Ureter (tissue), 1 donor: Measurements from ENCODE around the gene KRTAP4-1. TPM values are rescaled to one million over a fixed set of nuclear protein-coding genes. Genes with fewer than 3 reads are reported as not detected.
"Not testable (repeated sequence)": the region's sequence is repeated elsewhere in the genome, so short reads cannot be mapped to it uniquely, and the experiment has no call there.

ENCODE experiments used
- DNase-seq: peaks from one replicate; pipeline ENCODE4 v3.0.0-alpha.2; 2020; ENCODE audit warnings: low spot score
- total RNA-seq: library from RNA; stranded (reverse); gene quantifications from one replicate; pipeline ENCODE4 v1.2.4, GENCODE V29; 2023
- donor health status: DM: yes; HTN: yes; CAD: no.

Gene KRTAP4-1
- total RNA-seq, 1 donor from 2014 or later, result not detected

DNA sequence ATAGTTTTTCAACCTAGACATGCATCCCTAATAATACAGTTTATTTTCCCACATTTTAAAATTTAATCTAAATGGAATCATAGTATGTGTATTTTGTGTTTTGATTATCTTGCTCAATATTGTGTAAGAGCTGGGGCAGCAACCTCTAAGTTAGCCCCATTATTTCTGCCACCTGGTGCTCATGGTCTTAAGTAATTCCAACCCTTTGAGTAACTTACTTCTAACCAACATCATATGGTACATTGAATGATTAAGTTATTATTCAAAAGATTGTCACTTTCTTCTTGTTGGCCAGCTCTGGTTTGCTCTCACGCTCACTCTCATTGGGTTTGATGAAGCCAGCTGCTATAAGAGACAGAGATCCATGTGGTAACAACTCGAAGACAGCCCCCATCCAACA lies 12.8 kb downstream of the KRTAP4-1 start:
- DNase-seq, result no peak

DNA sequence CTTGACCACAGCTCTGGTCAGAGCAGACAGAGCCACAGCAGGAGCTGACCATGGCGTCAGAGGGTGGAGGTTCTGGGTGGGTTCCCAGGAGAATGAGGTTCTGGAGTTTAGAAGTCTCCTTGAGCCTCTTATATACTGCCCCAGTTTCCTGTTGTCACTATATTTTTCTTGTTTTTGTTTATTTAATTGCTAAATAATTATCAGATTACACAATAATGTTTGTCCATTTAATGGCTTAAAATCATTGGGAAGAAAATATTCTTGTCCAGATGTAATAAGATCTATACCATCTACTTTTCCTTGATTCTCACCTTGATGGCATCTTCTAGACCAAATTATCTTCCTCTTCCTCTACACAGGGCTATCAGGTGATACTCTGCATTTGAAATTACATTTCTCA lies 16.6 kb downstream of the KRTAP4-1 start, which contains the start of gene KRTAP4-3:
Gene KRTAP4-3 (minus strand): TSS at position 101 of the 400 bp plus-strand sequence. CDS start 49 bp downstream, at position 52.
- DNase-seq, result no peak

DNA sequence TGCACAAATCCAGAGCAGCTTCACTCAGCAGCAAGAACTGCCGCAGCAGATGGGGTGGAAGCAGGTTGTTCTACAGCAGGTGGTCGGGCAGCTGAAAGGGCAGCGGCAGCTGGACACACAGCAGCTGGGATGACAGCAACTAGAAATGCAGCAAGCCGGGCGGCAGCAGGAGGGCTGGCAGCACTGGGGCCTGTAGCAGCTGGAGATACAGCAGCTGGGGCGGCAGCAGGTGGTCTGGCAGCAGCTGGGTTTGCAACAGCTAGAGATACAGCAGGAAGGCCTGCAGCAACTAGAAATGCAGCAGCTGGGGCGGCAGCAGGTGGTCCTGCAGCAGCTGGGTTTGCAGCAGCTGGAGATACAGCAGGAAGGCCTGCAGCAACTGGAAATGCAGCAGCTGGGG lies 17.1 kb downstream of the KRTAP4-1 start:
- no peak for DNase-seq

DNA sequence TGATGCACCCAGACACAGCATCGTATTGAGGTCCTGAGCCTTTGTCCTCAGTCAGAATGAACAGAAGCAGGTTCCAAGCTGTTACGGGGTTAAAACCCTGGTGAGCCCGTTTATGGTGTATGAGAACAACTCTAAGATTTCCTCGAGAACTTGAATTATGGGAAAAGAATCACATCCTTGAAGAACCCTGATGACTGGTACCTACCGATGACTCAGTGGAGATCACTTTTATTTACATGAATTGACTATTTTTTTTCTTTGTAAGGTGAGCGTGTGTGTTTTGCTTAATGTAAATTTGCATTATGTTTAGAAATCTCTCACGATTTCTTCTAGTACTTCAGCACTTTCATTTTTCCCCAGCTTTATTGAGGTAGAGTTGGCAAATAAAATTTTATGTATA lies 20.9 kb downstream of the KRTAP4-1 start:
- DNase-seq, result no peak

DNA sequence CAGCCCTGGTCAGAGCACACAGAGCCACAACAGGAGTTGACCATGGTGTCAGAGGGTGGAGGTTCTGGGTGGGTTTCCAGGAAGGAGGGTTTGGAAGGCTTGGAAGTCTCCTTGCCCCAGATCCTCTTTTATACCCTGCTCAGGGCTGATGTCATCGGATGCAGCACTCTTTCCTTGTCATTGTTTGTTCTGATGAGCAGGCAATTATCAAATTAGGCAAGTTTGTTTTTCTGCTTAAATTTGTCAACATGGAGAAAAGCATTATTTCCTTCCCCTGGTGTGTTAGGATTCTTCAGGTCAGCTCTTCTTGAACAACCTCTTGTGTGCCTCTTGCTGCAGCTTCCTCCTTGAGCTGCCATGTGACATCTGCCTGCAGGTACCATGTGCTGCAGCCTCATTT lies 24.1 kb downstream of the KRTAP4-1 start, which contains the start of gene KRTAP4-4:
Gene KRTAP4-4 (minus strand): TSS at position 101 of the 400 bp plus-strand sequence. CDS start 57 bp downstream, at position 44.
- DNase-seq, result no peak

DNA sequence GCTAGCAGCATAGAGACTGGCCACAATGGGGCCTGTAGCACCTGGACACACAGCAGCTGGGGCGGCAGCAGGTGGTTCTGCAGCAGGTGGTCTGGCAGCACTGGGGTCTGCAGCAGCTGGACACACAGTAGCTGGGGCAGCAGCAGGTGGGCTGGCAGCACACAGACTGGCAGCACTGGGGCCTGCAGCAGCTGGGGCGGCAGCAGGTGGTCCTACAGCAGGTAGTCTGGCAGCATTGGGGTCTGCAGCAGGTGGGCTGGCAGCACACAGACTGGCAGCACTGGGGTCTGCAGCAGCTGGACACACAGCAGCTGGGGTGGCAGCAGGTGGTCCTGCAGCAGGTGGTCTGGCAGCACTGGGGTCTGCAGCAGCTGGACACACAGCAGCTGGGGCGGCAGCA lies 24.5 kb downstream of the KRTAP4-1 start:
- DNase-seq, result not testable (repeated sequence)

DNA sequence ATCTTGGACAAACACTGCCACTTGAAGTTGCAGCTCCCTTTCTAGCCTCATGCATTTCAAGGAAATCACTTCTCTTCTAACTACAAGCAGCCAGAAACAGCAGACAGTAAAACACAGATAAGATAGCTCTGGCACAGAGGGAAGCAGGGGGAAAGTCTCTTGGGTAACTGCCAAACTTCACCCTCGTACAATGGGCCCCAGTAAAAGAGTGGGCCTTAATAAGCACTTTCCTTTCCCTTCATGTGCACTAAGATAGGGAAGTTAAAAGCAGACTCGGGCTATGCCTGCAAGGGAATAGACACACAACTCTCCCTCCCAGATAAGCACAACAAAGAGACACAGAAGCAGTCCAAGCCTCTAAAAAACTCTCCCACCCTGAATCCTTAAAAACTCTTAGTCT lies 30.9 kb downstream of the KRTAP4-1 start:
- DNase-seq, result no peak

DNA sequence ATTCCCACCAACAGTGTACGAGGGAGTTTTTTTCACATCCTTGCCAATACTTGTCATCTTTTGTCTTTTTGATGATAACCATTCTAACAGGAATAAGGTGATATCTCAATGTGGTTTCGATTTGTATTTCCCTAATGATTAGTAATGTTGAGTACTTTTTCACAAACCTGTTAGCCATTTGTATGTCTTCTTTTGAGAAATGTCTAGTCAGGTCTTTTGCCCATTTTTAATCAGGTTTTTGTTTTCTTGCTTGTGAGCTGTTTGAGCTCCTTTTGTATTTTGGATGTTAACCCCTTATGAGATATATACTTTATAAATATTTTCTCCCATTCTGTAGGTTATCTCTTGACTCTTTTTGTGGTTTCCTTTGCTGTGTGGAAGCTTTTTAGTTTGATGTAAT lies 33.2 kb downstream of the KRTAP4-1 start:
- no peak for DNase-seq

DNA sequence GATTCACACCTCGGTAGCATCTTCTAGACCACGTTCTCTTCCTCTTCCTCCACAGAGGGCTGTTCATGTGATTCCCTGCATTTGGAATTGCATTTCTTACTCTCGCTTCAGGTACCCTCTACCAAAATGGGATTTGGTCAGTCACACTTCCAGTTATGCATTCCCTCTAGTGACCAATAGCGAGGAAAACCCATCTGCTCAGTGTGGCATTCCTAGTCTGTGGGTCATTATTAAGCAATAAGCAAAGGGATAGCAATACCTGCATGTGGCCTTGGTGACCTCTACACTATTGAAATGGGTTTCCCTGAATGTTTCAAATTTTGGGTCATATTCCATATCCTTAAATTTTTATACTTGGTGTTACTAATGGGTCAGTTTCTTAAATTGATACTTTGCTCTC lies 34.7 kb downstream of the KRTAP4-1 start:
- DNase-seq, result no peak

DNA sequence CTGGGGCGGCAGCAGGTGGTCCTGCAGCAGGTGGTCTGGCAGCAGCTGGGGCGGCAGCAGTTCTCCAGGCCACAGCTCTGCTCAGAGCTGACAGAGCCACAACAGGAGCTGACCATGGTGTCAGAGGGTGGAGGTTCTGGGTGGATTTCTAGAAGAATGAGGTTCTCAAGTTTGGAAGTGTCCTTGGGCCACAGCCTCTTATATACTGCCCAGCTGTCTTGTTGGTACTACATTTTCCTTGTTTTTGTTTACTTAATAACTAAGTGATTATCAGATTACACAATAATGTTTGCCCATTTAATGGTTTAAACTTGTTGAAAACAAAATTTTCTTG lies 35.1 kb downstream of the KRTAP4-1 start, which contains the start of gene KRTAP4-5:
Gene KRTAP4-5 (minus strand): TSS at position 174 of the 334 bp plus-strand sequence. CDS start 58 bp downstream, at position 116.
- no peak for DNase-seq

DNA sequence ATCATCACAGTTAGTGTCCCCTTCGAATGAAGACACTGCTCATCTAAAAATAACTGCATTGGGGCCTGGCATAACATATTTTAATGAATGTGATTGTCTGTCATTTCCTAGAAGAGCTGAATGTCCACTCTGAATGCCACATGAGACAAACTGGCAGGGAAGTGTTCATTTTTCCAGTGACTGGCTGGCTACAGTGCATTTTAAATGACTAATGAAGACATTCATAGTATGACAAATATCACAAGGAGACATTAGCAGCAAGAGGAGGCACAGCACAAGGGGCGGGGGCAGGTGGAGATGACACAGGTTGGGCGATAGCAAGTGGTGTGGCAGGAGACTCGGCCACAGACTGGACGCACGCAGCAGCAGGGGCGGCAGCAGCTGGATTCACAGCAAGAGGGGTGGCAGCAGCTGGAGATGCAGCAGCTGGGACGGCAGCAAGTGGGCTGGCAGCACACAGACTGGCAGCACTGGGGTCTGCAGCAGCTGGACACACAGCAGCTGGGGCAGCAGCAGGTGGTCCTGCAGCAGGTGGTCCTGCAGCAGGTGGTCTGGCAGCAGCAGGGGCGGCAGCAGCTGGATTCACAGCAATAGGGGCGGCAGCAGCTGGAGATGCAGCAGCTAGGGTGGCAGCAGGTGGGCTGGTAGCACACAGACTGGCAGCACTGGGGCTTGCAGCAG lies 35.6 kb downstream of the KRTAP4-1 start:
- DNase-seq, result not testable (repeated sequence)

DNA sequence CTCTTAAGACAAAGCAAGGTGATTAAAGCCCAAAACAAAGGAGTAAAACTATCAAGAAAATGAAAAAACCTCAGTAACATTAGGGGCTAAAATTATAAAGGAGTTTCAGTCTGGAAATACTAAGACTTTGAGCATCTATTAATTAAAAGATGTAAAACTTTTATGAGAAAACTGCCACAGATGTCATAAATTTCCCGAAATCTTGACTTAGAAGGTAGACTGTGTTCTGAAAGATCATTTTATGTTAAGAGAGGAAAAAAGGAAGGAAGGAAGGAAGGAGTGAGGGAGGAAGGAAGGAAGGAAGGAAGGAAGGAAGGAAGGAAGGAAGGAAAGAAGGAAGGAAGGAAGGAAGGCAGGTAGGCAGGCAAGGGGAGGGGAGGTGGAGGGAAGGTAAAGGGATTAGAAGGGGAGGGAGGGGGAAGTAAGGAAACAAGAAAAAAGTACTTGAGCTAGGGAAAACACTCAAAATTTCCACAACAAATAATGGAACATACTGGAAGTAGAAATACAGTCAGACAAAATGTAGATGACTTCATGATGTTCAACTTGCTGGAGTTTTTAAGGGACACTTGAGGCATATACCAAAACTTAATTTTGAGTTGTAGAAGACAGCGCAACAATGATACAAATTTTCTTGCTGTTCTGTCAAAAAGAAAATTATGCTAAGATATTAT lies 37.0 kb downstream of the KRTAP4-1 start:
- DNase-seq, result no peak

DNA sequence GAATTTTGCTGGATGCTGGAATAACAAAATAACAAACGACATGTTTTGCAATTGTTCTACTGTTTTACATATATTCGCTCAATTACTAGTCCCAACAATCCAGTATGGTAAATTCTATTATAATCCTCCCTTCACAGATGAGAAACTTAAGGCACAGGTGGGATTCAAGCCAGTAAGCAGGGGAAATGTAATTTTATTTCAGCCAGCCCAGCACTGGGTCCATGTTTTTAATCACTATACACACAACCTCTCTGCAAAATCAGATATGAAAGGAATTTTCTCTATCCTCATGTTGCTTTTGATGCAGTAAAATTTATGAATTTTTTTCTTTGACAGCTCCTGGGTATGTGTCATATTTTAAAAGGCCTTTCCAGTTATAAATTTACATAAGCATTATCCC lies 39.5 kb downstream of the KRTAP4-1 start:
- no peak for DNase-seq

DNA sequence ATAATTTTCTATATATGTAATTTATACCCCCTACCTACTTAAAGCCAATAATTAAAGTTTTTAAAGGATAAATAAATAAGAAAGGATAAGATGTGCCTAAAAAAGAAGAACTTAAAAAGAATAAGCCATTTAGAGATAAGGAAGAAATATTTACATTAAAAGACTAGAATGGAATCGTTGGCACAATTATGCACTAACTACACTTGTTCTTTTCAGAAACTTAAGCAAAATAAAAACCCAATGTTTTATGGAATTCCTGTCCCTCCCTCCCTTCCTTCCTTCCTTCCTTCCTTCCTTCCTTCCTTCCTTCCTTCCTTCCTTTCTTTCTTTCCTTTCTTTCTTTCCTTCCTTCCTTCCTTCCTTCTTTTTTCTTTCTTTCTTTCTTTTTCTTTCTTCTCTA lies 39.9 kb downstream of the KRTAP4-1 start:
- no peak for DNase-seq

DNA sequence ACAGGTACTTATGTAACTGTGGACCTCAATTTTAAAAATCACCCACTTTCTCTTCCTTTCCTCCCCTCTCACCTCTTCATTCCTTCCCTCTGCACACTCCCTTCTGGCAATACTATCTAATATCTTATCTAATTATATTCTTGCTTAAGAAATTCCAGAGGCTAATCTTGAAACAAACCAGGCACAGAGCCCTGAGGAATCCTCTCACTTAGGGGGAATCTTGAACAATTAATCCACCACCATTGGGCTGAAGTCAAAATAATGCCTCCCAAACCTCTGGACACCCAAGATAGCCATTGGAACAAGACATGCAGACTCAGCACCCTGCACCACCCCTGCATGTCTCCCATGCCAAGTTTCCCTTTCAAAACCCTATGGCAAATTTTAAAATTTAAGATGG lies 43.4 kb downstream of the KRTAP4-1 start:
- DNase-seq, result no peak

DNA sequence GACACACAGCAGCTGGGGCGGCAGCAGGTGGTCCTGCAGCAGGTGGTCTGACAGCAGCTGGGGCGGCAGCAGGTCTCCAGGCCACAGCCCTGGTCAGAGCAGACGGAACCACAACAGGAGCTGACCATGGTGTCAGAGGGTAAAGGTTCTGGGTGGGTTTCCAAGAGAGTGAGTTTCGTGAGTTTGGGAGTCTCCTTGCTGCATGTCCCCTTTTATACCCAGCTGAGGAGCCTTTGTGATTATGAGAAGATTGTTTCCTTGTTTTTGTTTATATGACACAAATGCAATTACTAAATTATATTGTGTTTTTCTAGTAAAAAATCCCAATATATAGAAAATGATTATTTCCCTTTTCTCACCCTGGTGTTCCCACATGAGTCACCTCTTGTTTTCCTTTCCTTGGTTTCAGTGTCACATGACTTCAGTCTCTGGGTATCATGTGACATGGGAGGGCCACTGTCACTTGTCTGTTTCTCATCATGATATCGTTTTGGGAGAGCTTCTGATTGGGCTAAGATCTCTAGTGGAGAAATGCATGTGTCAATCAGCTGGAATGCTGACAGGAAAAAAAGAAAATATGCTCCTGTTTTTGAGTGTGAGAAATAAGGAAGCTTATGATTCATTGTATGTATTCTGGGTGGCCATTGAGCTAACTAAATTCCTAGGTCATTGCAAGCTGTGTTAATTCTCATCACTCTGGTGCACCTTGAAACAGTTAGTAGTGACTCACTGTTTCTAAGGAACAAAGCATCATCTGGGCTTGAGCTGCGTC lies 44.2 kb downstream of the KRTAP4-1 start, which contains the start of gene KRTAP4-6:
Gene KRTAP4-6 (minus strand): TSS at position 185 of the 772 bp plus-strand sequence. CDS start 57 bp downstream, at position 128.
- no peak for DNase-seq

DNA sequence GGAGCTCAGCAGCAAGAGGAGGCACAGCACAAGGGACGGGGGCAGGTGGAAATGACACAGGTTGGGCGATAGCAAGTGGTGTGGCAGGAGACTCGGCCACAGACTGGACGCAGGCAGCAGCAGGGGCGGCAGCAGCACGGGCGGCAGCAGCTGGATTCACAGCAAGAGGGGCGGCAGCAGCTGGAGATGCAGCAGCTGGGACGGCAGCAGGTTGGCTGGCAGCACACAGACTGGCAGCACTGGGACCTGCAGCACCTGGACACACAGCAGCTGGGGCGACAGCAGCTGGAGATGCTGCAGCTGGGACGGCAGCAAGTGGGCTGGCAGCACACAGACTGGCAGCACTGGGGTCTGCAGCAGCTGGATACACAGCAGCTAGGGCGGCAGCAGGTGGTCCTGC lies 44.8 kb downstream of the KRTAP4-1 start:
- DNase-seq, result not testable (repeated sequence)

Other genes starting within 250 kb of the KRTAP4-1 start
- 3.9 TPM for gene KRT23, start 247.3 kb downstream of the KRTAP4-1 start, total RNA-seq
- gene KRT39, start 218.0 kb downstream of the KRTAP4-1 start, total RNA-seq, result not detected
- gene KRT40, start 200.6 kb downstream of the KRTAP4-1 start, total RNA-seq, result not detected
- gene KRTAP3-3, start 190.7 kb downstream of the KRTAP4-1 start, total RNA-seq, result not detected
- not detected for gene KRTAP3-2, start 185.0 kb downstream of the KRTAP4-1 start, total RNA-seq
- gene KRTAP3-1, start 175.8 kb downstream of the KRTAP4-1 start, total RNA-seq, result not detected
- not detected for gene KRTAP1-5, start 157.7 kb downstream of the KRTAP4-1 start, total RNA-seq
- not detected for gene KRTAP1-4, start 154.7 kb downstream of the KRTAP4-1 start, total RNA-seq
- gene KRTAP1-3, start 150.0 kb downstream of the KRTAP4-1 start, total RNA-seq, result not detected
- gene KRTAP1-1, start 143.5 kb downstream of the KRTAP4-1 start, total RNA-seq, result not detected
- not detected for gene KRTAP2-1, start 137.6 kb downstream of the KRTAP4-1 start, total RNA-seq
- not detected for gene KRTAP2-2, start 129.7 kb downstream of the KRTAP4-1 start, total RNA-seq
- not detected for gene KRTAP2-3, start 124.8 kb downstream of the KRTAP4-1 start, total RNA-seq
- not detected for gene KRTAP2-4, start 119.0 kb downstream of the KRTAP4-1 start, total RNA-seq
- not detected for gene KRTAP4-7, start 100.8 kb downstream of the KRTAP4-1 start, total RNA-seq
- gene KRTAP4-8, start 86.8 kb downstream of the KRTAP4-1 start, total RNA-seq, result not detected
- gene KRTAP4-16, start 82.7 kb downstream of the KRTAP4-1 start, total RNA-seq, result not detected
- not detected for gene KRTAP4-9, start 79.5 kb downstream of the KRTAP4-1 start, total RNA-seq
- gene KRTAP4-11, start 66.5 kb downstream of the KRTAP4-1 start, total RNA-seq, result not detected
- gene KRTAP4-12, start 60.7 kb downstream of the KRTAP4-1 start, total RNA-seq, result not detected
- not detected for gene KRTAP4-6, start 44.4 kb downstream of the KRTAP4-1 start, total RNA-seq
- gene KRTAP4-5, start 35.1 kb downstream of the KRTAP4-1 start, total RNA-seq, result not detected
- not detected for gene KRTAP4-4, start 24.2 kb downstream of the KRTAP4-1 start, total RNA-seq
- gene KRTAP4-3, start 16.7 kb downstream of the KRTAP4-1 start, total RNA-seq, result not detected
- gene KRTAP4-2, start 6.7 kb downstream of the KRTAP4-1 start, total RNA-seq, result not detected
- gene KRTAP9-1, start 5.0 kb upstream of the KRTAP4-1 start, total RNA-seq, result not detected
- gene KRTAP9-2, start 41.7 kb upstream of the KRTAP4-1 start, total RNA-seq, result not detected
- not detected for gene KRTAP9-3, start 47.5 kb upstream of the KRTAP4-1 start, total RNA-seq
- not detected for gene KRTAP9-8, start 53.1 kb upstream of the KRTAP4-1 start, total RNA-seq
- gene KRTAP9-4, start 64.8 kb upstream of the KRTAP4-1 start, total RNA-seq, result not detected
- gene KRTAP9-9, start 70.5 kb upstream of the KRTAP4-1 start, total RNA-seq, result not detected
- not detected for gene KRTAP9-6, start 80.5 kb upstream of the KRTAP4-1 start, total RNA-seq
- not detected for gene KRTAP9-7, start 90.8 kb upstream of the KRTAP4-1 start, total RNA-seq
- gene KRTAP29-1, start 117.9 kb upstream of the KRTAP4-1 start, total RNA-seq, result not detected
- gene KRTAP16-1, start 124.4 kb upstream of the KRTAP4-1 start, total RNA-seq, result not detected
- gene KRTAP17-1, start 130.8 kb upstream of the KRTAP4-1 start, total RNA-seq, result not detected
- gene KRT33A, start 165.9 kb upstream of the KRTAP4-1 start, total RNA-seq, result not detected
- gene KRT33B, start 184.9 kb upstream of the KRTAP4-1 start, total RNA-seq, result not detected
- not detected for gene KRT34, start 197.4 kb upstream of the KRTAP4-1 start, total RNA-seq
- not detected for gene KRT31, start 212.7 kb upstream of the KRTAP4-1 start, total RNA-seq
- gene KRT37, start 239.7 kb upstream of the KRTAP4-1 start, total RNA-seq, result not detected